ENCODE data around the gene RGS1. TPM values are rescaled to one million over a fixed set of nuclear protein-coding genes. Genes with fewer than 3 reads are reported as not detected.
A peak's percentile ranks its signal among the peaks of the same experiment; 100 is the strongest.

RGS1 gene
- total RNA-seq, 1 donor from 2014 or later, result not detected

- H3K27me3 ChIP-seq (ENCODE audit: control insufficient read depth, insufficient read depth, low read length), result no peaks in the 10 kb centered on the region
- no peak for TF ChIP-seq CTCF (IDR thresholded peaks at IDR 0.05; ENCODE audit: insufficient read depth, low read length, severe bottlenecking)
- DNase-seq (ENCODE audit: low read depth) (no peak), FAIRE-seq (no peak)
- H3K4me3 ChIP-seq (ENCODE audit: low read depth, low read length), result no peak overlapping the region
- H3K36me3 ChIP-seq (ENCODE audit: control insufficient read depth, insufficient read depth, low read length), result no peaks in the 10 kb centered on the region
Measured at GRCh38 chr1:192576190-192577144, 894 bp downstream of the RGS1 start.

- no peak for DNase-seq (ENCODE audit: low read depth)
- Histone ChIP-seq H3K27me3 (ENCODE audit: control insufficient read depth, insufficient read depth, low read length) (no peaks in the 10 kb centered on the region), H3K4me3 (ENCODE audit: low read depth, low read length) (no peak overlapping the region), H3K36me3 (ENCODE audit: control insufficient read depth, insufficient read depth, low read length) (no peaks in the 10 kb centered on the region)
- TF ChIP-seq CTCF (IDR thresholded peaks at IDR 0.05; ENCODE audit: insufficient read depth, low read length, severe bottlenecking), result no peak
- no peak for FAIRE-seq
Measured at GRCh38 chr1:192577145-192578140, 1.9 kb downstream of the RGS1 start.

GRCh38 chr1:192578144-192578909 is 2.8 kb downstream of the RGS1 start:
- Histone ChIP-seq H3K4me3 (ENCODE audit: low read depth, low read length) (no peak overlapping the region), H3K27me3 (ENCODE audit: control insufficient read depth, insufficient read depth, low read length) (no peaks in the 10 kb centered on the region), H3K36me3 (ENCODE audit: control insufficient read depth, insufficient read depth, low read length) (no peaks in the 10 kb centered on the region)
- FAIRE-seq, result no peak
- TF ChIP-seq CTCF (IDR thresholded peaks at IDR 0.05; ENCODE audit: insufficient read depth, low read length, severe bottlenecking), result no peak
- DNase-seq (ENCODE audit: low read depth), result no peak

GRCh38 chr1:192579010-192579738 is 3.6 kb downstream of the RGS1 start:
- no peaks in the 10 kb centered on the region for H3K36me3 ChIP-seq (ENCODE audit: control insufficient read depth, insufficient read depth, low read length)
- FAIRE-seq (no peak), DNase-seq (ENCODE audit: low read depth) (peak; percentile 35)
- TF ChIP-seq CTCF (IDR thresholded peaks at IDR 0.05; ENCODE audit: insufficient read depth, low read length, severe bottlenecking), result no peak
- H3K27me3 ChIP-seq (ENCODE audit: control insufficient read depth, insufficient read depth, low read length), result no peaks in the 10 kb centered on the region
- H3K4me3 ChIP-seq (ENCODE audit: low read depth, low read length), result no peak overlapping the region

Measured in bronchial epithelial cell (primary cell).